Activated gamma-delta T cell (primary cell): ENCODE data around the gene CCNH.

Experiments
- DNase-seq: peaks from one replicate; lab custom pipeline; 2025; lab: John Stamatoyannopoulos, UW

CCNH gene

DNA sequence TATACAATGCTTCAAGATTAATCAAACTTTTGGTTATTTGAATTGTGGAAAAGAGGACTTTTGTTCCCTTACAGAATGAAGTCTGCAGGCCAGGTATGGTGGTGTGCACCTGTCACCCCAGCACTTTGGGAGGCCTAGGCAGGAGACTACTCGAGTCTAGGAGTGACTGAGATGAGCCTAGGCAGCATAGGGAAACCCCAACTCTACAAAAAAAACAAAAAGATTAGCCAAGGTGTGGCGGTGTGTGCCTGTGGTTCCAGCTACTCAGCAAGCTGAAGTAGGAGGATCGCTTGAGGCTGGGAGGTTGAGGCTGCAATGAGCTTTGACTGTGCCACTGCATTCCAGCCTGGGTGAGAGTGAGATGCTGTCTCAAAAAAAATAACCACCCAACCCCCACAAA is 9.3 kb downstream of the CCNH start:
- DNase-seq = no peak

DNA sequence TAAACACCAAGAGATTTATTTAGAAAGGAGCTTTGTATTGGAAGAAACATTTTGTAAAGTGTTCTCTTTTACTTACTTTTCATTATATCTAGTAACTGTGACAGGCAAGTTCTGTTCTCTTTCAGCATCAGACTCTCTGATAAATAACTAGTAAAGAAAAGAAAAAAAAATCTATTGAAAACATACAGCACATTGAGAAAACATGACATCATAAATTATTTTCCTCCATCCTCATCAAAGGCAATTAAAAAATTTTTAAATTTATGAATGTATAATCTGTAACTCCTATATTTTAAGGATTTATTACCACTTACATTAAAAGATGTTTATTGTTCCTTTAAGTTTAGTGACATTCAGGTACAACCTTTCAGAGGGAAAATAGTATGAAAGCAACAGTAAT is 11.1 kb downstream of the CCNH start:
- no peak for DNase-seq

DNA sequence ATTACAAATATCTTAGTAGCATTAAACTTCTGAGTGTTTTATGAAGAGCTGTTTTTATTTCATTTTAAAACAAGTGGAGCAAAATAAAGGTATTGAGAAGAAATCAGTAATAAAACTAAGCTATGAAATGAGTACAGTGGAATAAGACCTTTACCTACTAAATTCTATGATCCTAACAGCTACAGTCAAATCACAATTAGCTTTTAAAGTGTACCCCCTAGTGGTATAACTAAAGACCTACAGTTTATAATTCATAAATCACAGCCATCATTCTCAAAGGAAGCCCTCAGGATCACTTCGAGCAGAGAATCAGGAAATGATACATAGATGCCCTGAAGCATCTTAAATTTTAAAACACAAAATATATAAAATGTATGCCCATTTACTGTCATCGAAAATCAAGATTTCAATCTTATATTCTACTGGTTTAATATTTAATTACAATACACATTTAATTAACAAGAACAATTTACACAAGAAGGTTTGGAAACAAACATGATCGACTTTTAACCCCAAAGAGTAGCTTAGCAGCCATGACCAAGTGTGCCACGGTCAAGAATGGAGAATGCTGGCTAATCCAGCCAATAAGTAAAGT is 12.3 kb downstream of the CCNH start:
- no peak for DNase-seq

DNA sequence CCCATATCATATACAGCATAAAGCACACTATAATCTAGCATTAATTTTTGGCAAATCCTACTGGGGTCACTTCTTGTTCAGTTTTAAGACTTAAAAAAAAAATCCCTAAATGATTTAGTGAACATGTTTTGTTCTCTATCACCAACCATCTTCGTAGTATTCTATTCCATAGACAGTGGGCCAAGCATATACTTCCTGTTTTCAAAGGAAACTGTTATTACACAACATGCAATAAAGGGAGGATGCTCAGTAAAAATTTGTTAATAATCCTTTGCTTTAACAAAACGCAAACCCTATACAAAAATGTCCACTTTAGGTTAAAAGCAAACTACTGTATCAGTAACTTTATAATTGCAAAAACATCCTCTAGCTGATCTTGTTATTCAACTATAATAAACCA is 13.0 kb downstream of the CCNH start:
- no peak for DNase-seq

DNA sequence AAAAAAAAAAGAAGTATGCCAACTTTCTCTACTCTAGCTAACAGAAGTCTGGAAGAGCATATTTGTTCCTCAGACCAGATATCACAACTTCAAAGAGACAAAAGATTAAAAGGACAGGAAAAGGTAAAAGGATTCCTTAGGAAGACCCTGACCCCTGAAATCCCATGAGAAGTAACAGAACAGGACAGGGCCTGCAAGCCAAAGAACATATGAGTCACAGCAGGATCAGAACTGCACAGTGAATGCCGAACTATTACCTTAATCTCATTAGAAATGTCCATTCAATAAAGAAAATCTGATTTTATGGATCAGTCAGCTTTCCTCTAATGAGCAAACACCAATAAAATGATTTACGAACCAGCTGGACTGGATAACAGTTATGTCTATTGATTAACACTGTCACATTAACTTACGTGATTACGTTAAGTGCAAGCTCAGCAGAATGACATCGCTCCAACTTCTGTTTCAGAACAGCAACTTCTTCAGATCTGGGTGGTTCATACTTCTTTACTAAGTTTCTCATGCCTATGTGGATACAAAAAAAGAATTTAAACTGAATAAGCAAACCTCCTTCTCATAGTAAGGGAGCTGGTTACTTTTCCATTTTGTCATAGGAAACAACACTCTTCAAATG is 13.6 kb downstream of the CCNH start:
- no peak for DNase-seq

DNA sequence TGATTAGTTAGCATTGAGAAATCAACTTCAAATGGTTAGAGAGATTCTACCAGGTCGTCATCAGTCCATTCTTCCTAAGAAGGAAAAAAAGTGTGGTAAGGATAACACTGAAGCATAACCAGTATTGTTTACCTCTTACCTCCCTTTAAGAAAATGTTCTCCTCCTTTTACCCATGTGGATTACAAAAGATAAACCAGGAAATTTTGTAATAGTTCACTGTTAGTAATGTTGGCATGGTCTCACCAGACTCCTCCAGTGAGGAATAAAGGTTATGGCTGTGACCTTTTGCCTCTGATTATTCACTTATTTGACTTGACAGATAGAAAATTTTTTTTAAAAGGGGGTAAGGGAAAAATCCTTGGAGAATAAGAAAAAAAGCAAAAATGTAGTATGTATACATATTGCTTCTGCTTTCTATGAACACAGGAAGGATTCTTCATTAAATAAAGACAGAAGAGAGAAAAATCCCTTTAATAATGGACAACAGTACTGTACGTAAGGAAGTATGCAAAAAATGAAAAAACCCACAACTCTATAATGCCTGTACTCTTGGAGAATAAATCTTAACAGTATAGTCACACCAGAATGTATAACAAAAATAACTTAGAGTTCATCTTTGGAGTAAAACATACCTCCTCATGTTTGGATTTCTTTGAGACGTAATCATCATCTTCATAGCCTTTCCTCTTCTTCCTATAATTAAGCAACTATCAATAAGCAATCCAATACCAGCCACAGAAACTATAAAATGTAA is 18.1 kb downstream of the CCNH start:
- DNase-seq = no peak

DNA sequence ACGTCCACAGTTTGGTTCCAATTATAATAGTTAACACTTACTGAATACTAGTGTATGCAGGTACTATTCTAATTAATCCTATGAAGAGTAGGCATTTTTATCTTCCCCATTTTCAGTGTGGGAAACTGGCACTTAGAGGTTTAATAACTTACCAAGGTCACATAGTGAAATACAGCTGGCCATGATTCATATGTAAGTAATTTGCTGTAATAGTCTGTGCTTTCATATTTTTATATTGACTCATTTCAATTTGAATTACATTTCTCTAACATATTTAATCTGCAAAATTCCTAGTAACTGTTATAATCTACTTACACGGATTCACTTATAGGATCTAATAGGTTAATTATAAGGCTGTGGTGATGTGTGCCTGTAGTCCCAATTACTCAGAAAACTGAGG is 19.4 kb downstream of the CCNH start:
- no peak for DNase-seq

DNA sequence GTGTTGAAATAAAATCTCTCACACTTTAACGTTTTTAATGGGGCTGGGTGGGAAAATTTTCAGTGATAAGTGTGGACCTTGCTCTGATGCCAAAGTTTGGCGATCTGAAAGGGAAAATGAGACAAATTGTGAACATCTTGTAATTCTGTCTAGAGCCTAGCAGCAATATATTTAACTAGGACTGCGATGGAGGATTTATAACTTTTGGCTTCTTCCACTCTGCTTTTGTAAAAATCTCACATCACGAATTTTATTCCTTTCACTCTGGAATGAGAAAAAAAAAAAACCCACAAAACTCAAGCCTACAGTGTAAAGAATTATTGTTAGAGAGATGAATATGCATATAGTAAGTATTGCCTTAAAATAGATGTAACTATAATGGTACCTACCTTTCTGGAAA is 19.9 kb downstream of the CCNH start:
- DNase-seq = no peak

DNA sequence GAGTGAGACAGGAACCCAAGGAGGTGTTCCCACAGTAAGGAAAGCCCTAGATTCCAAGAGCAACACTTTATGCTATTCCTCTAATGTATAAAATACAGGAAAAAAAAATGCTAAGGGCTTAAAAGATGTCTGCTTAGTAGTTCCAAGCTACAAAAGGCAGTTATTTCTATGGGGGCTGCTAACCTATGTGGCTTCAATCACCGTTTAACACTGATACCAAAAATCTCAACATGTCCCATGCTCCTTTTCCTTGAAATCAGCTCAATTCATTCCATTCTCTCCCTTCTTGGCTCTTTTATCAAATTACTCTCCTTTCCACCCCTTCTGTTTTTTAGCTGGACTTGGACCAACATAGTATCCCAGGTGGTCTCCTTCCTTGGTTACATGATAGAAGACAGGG is 20.6 kb downstream of the CCNH start:
- DNase-seq = no peak

DNA sequence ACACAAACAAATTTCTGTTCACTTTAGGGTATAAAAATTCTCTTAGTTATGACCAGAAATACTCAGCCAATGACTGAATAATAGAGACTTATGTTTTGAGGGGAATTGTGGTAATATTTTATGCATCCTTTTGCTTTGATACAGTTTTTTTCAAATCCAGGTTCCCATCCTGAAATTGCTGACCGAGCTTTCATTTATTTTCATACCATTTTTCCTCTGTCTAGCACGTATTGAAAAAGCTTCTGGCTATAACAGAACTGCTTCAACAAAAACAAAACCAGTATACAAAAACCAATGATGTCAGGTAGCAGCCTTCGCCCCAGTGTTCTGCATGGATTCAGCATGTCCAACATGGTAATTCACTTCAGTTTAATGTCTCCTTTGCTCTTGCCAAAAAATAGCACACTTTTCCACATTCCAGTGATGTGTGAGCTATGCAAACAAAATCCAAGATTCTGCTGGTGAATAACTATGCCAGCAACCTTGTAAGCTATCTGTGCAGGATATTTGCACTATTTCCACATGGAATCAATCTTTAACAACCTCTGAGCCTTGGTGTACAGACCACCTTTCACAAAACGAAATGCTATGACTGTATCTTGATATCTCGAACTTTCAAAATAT is 22.0 kb downstream of the CCNH start:
- no peak for DNase-seq

DNA sequence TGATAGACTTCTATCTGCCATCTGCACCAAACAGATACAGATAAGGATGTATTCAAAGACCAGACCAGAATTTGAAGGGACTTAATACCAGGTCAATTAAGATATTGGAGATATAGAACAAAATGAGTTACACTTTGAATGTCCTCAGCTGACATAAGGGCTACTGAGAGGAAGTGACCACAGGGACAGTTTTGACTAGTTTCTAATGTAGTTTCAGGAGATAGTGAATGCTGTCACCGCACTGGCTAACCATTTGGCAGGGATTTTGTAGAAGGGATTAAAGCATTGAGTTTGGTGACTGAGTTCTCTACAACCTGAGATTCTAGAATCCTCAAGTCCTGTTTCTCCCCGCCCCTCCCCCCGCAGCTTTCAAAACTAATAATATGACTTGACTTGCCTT is 22.7 kb downstream of the CCNH start:
- no peak for DNase-seq

DNA sequence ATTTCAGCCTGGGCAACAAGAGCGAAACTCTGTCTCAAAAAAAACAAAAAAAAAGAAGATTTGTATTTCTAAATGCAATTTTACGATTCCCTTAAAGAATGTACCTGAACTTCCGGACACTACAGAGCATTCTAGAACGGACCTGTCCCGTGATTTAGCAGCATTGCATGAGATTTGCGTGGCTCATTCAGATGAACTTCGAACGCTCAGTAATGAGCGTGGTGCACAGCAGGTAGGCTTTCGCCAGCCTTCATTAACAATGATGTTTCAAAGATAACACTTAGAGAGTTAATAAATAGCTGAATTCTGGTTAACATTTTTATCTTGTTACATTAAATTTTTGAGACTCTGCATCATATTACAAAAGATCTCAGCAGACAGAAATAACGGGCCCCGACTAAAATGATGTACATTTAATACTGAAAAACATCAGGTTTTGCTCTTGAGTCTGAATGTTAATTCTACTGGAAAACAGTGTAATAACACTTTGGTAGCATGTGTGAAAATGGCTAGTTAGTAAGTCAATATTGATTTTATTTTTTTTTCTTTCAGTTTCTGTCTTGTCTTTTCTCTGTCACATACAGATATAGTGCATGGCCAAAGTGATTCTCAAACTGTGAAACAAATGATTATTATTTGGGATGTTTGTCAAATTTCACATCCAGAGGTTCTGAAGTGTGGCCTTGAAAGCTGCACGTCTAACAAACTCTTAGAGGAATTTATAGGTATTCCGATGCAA is 23.3 kb downstream of the CCNH start:
- no peak for DNase-seq

DNA sequence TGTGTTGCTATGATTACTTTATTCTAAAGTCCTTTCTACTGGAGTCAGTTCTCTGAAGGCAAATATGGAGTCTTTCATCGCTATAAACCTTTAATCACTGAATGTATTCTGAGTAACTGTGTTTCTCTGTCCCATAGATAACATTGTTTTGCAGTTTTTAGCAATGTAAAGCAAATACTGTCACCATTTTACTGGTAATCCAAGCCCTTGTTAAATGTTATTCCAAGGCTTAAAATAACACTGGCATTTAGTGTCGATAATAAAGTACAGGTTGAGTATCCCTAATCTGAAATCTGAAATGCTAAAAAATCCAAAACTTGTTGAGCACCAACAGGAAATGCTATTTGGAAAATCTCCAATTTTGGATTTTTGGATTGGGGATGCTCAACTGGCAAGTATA is 24.6 kb downstream of the CCNH start:
- DNase-seq = no peak

DNA sequence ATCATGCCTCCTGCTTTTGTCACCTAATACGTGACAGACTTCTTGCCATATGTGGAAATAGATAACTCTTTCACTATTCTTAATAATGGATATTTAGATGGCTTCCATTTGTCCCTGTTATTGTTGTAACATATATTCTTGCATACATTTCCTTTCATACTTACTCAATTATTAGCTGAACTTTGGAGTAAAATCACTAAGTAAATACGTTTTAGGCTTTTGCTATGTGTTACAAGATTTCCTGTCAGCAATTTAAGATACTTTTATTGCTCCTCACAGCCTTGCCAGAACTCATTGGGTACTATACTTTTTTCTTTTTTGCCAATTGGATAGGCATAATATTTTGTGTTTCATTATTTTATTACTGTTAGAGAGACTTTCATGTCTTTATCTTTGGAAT is 26.9 kb downstream of the CCNH start:
- DNase-seq = no peak

DNA sequence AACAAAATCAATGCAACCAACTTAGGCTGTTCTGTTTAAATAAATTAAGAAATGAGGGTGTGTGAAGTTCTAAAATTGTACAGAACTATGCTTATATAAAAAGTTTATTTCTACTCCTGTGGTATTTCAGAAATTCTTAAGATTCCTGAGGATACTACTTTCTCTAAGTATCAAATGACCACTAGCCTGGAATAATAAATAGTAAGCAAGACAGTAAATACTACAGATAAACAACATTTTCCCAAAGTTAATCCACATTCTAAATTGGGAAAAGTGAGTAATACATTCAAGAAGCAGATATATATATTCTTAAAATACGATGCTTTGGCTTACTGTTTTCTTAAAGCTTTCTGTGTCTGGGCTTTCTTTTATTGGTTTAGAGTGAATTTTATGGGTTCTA is 29.5 kb downstream of the CCNH start:
- DNase-seq = no peak

DNA sequence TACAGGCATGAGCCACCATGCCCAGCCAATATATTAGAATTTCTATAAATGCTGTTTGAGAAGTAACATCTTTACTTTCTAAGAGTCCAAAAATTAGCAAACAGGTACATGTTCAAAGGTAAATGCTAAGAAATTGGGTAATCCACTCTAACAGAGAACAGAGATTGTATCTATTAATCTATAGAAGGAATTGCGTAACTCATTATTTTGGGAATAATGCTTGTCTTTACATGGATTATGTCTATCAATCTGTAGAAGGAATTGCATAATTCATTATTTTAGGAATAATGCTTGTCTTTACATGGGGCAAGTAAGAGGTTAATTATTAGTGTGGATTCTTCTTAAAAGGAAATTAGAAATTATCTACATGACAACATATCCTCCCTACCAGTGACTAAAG is 30.5 kb downstream of the CCNH start:
- DNase-seq = no peak

DNA sequence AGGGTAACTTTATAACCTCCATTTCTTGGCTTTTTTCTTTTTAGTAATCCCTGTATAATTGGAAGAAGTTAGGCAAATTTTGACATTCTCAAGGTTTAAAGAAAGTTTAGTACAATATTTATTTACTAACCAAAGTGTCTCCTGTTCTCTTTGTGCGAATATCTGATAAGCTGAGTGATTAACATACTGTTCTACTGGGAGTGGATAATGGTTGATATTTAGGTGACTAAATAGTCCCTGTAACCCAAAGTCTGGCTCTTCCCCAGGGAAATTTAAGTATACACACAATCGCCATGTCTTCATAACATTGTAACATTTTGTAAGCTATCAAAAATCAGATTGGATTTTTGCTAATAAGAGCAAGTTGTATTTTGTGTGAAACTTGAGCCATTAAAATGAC is 40.0 kb downstream of the CCNH start:
- no peak for DNase-seq

DNA sequence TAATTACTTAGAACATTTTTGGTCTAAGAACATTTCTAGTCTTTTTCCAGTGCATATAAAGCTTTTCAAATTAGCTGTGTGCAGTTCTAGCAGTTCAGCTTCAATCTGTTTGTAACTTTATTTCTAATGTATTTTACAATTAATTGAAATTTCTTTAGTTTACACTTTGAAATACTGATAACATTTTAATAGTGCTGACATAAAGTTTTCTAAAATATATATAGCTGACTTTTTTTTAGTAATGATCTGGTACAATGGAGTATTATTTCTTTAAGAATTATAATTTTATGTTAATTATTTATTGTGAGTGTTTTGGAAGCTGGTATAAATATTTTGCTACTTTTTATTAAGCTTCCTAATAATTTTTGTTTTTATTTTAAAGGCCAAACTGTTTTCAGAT is 43.3 kb downstream of the CCNH start:
- DNase-seq = no peak

DNA sequence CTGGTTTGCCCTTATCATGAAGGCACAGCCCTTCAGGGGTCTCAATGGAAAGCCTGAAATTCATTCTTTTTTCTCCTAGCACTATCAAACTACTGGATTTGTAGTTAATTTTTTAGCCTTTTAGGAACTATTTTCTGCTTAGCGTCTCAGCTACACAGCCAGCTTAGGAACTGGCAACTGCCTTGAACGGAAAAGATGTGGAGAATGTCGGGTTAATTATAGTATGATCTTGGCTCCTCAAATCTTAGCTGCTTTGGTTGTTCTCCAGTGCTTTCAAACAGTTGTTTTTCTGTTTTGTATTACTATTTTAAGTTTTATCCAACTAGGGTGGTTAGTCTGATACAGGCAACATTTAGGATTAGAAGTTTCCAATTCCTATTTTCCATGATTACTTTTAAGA is 44.1 kb downstream of the CCNH start:
- no peak for DNase-seq

DNA sequence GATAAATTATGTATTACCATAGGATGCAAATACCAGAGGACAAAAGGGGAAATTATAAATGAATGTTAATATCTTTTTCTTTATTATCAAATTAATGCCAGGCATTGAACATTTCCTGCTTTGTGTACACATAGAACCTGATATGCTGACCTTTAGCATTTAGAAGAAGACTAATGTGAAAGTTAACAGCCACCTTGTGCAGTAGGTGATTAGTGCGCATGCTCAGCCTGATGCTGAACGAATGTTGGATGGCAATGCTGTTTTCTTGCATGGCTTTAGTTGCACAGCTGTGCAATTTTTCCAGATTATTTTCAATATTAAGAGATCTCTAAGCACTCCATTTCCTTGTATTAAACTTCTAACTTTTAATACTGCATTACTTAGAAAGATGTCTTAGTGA is 45.5 kb downstream of the CCNH start:
- DNase-seq = no peak

DNA sequence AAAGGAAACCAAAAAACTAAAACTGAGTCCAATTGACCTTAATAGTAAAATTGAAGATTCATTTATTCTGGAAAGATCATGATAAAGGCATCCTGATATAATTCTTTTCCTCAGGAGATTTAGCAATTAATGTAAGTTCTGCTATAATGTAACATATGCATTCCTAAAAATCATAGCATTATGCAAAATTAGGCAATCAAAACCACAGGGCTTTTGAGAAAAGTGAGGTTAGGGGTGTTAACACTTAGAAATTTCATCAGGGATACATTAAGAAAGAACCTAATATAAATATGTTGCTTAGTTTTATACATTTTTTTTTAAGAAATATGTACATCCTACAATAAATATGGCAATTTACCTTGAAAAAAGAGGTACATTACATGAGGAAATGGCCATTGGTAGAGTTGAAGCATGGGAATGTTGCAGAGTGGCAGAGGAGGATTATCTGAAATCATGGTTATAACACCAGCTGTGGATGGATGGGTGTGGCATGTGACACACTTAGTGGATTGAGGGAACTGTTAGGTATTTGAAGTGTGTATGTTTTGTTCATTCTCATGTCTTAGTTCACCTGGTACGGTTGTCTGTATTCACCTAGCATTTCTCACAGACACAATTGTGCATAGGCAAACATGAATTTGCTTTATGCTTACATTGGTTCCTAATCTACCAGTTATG is 51.1 kb downstream of the CCNH start:
- no peak for DNase-seq

DNA sequence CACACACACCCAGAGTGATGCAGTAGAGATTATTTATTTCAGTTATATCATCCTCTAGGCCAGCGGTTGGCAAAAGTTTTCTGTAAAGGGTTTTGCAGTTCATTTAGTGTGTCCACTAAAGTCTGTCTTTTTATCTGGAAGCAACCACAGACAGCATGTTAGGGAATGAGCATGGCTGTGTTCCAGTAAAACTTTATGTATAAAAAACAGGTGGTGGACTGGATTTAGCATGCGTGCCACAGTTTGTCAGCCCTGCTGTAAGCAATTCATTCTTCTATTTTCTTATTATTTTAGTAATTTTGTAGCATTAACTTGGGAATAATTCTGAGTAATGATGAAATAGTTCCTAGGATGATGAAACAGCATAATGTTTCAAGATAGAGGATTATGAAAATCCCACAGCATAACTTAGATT is 51.7 kb downstream of the CCNH start:
- DNase-seq = no peak
